WTC11 (cell line): ENCODE results near the gene ECT2L.

Source experiments
- AR ChIP-seq: fragments of 250-450 bp; sonication (Bioruptor Pico); IDR thresholded peaks from 2 replicates; pipeline ENCODE4 v1.9.0; 2021; ENCODE audit warnings: mild to moderate bottlenecking
- ATF2 ChIP-seq: sonication (generic); formaldehyde crosslinking; IDR thresholded peaks from 2 replicates; pipeline ENCODE4 v1.8.1; 2022; ENCODE audit warnings: low read depth, missing genetic modification reagents, borderline replicate concordance
- ATF3 ChIP-seq: sonication (generic); formaldehyde crosslinking; conservative IDR thresholded peaks from 2 replicates; pipeline ENCODE4 v1.8.1; 2022; ENCODE audit warnings: mild to moderate bottlenecking, missing genetic modification reagents
- CTCF ChIP-seq: fragments of 200-600 bp; IDR thresholded peaks from 2 replicates; pipeline ENCODE4 v1.8.0; 2022; ENCODE audit warnings: antibody characterized with exemption
- ETV6 ChIP-seq: sonication (generic); formaldehyde crosslinking; IDR thresholded peaks from 2 replicates; pipeline ENCODE4 v1.8.1; 2022; ENCODE audit warnings: mild to moderate bottlenecking, missing genetic modification reagents
- FOXP4 ChIP-seq: sonication (generic); formaldehyde crosslinking; IDR thresholded peaks from 2 replicates; pipeline ENCODE4 v1.8.0; 2022; ENCODE audit warnings: mild to moderate bottlenecking, missing genetic modification reagents
- GABPB1 ChIP-seq: sonication (generic); formaldehyde crosslinking; IDR thresholded peaks from 2 replicates; pipeline ENCODE4 v1.8.1; 2023; ENCODE audit warnings: mild to moderate bottlenecking, missing genetic modification reagents
- MAX ChIP-seq: sonication (generic); formaldehyde crosslinking; IDR thresholded peaks from 2 replicates; pipeline ENCODE4 v1.8.0; 2022; ENCODE audit warnings: mild to moderate bottlenecking, missing genetic modification reagents
- NR1H2 ChIP-seq: sonication (generic); formaldehyde crosslinking; IDR thresholded peaks from 2 replicates; pipeline ENCODE4 v1.9.0; 2021; ENCODE audit warnings: mild to moderate bottlenecking, moderate library complexity, missing genetic modification reagents
- NR3C1 ChIP-seq: sonication (generic); formaldehyde crosslinking; conservative IDR thresholded peaks from 2 replicates; pipeline ENCODE4 v1.8.1; 2023; ENCODE audit warnings: low read depth, mild to moderate bottlenecking, missing genetic modification reagents
- TEAD1 ChIP-seq: sonication (generic); formaldehyde crosslinking; IDR thresholded peaks from 2 replicates; pipeline ENCODE4 v1.8.0; 2022; ENCODE audit warnings: mild to moderate bottlenecking, missing genetic modification reagents
- TEAD4 ChIP-seq: sonication (generic); formaldehyde crosslinking; IDR thresholded peaks from 2 replicates; pipeline ENCODE4 v1.8.0; 2022; ENCODE audit warnings: mild to moderate bottlenecking, missing genetic modification reagents
- ZNF138 ChIP-seq: sonication (generic); formaldehyde crosslinking; conservative IDR thresholded peaks from 2 replicates; pipeline ENCODE4 v1.8.1; 2022; ENCODE audit warnings: mild to moderate bottlenecking, moderate library complexity, missing genetic modification reagents
- ZNF317 ChIP-seq: sonication (generic); formaldehyde crosslinking; IDR thresholded peaks from 2 replicates; pipeline ENCODE4 v1.8.1; 2023; ENCODE audit warnings: low read depth, mild to moderate bottlenecking, moderate library complexity, missing genetic modification reagents, borderline replicate concordance

GRCh38 chr6:138797806-138798446, 2.0 kb downstream of the ECT2L start:
- no peak for TF ChIP-seq FOXP4 (CRISPR knock-in tag)
- no peak for TF ChIP-seq CTCF
- no peak for TF ChIP-seq MAX (CRISPR knock-in tag)
- no peak for TF ChIP-seq TEAD4 (CRISPR knock-in tag)
- no peak for TF ChIP-seq NR3C1 (CRISPR knock-in tag)
- no peak for TF ChIP-seq ATF2 (CRISPR knock-in tag)
- TF ChIP-seq ETV6 = no peak
- TF ChIP-seq ATF3 (CRISPR knock-in tag) = no peak
- TF ChIP-seq GABPB1 (CRISPR knock-in tag) = no peak
- no peak for TF ChIP-seq ZNF317 (CRISPR knock-in tag)
- TF ChIP-seq NR1H2 = no peak
- no peak for TF ChIP-seq AR
- no peak for TF ChIP-seq ZNF138 (CRISPR knock-in tag)
- TF ChIP-seq TEAD1 (CRISPR knock-in tag) = no peak
